Adrenal gland (tissue), 5 donors: ENCODE data around the gene DSTYK.

Source experiments
- POLR2A ChIP-seq, 2 donors: fragments of 450-650 bp; IDR thresholded peaks; one replicate each; pipeline ENCODE4 v1.6.1; 2017; ENCODE audit warnings: antibody characterized with exemption in 2 of 2, mild to moderate bottlenecking in 2 of 2, moderate library complexity in 1 of 2
- TF ChIP-seq, protein P1 (sequence below), 6 experiments: fragments of 450-650 bp in 4 of 6; fragments of 200-600 bp in 2 of 6; sonication (generic) in 1 of 6; IDR thresholded peaks; 1 replicate in 5 of 6; 2 replicates in 1 of 6; pipeline versions ENCODE4 v1.5.1 to v1.8.0; 2016 to 2021; ENCODE audit warnings: antibody characterized with exemption in 6 of 6, mild to moderate bottlenecking in 2 of 6, moderate library complexity in 1 of 6
- donor health status: DM: no; HTN: no; CAD: no.

DNA sequence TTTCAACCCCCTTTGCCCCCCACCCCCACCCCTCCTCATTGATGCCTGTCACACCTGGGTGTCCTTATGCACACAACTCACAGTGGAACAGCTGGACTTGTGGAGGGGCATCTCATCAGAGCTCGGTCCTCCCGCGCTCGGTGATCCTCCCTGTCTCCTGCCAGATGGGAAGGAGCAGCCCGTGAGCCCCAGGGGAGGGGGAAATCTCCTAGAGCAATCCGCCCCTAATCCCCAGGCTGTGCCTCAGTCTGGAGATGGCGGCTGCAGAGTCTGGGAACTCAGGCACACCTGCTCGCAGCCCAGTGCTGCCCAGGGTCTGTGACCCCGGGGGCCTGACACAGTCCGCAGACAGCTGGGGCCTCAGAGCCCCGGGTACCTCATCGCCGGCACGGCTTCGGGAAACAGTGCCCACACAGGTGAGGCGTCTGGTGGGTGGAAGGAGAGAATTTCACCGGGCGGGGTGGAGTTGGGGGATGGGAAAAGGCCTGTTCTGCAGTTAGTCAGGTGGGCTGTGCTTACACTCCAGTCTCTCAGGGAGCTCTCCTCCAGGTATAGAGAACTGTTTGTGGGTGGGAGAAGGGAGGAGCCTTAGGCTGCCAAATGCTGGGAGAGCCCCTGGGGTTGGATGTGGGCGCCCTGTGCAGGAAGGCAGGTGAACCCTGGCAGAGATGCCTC is 45.6 kb upstream of the DSTYK start:
- TF ChIP-seq, protein P1, sequence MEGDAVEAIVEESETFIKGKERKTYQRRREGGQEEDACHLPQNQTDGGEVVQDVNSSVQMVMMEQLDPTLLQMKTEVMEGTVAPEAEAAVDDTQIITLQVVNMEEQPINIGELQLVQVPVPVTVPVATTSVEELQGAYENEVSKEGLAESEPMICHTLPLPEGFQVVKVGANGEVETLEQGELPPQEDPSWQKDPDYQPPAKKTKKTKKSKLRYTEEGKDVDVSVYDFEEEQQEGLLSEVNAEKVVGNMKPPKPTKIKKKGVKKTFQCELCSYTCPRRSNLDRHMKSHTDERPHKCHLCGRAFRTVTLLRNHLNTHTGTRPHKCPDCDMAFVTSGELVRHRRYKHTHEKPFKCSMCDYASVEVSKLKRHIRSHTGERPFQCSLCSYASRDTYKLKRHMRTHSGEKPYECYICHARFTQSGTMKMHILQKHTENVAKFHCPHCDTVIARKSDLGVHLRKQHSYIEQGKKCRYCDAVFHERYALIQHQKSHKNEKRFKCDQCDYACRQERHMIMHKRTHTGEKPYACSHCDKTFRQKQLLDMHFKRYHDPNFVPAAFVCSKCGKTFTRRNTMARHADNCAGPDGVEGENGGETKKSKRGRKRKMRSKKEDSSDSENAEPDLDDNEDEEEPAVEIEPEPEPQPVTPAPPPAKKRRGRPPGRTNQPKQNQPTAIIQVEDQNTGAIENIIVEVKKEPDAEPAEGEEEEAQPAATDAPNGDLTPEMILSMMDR (IDR thresholded peaks at IDR 0.05): no peak
- no peak for TF ChIP-seq POLR2A (IDR thresholded peaks at IDR 0.05)
